Smooth muscle cell (in vitro differentiated cells): ENCODE data around the gene NAPA. TPM values are rescaled to one million over a fixed set of nuclear protein-coding genes. Genes with fewer than 3 reads are reported as not detected.

Source experiments
- DNase-seq: peaks from one replicate; lab custom pipeline; 2025; ENCODE audit not compliant: unreplicated experiment; lab: John Stamatoyannopoulos, UW
- H2AFZ ChIP-seq: fragments of 200-600 bp; sonication (generic); 2 replicates; pipeline ENCODE4 v1.6.0; 2016; ENCODE audit warnings: antibody characterized with exemption, low read depth, mild to moderate bottlenecking
- H3F3A ChIP-seq: fragments of 200-600 bp; sonication (generic); 2 replicates; pipeline ENCODE4 v1.6.0; 2017; ENCODE audit warnings: antibody characterized with exemption, low read depth
- H3K27ac ChIP-seq: fragments of 200-600 bp; sonication (generic); 2 replicates; pipeline ENCODE4 v1.5.1; 2016; ENCODE audit warnings: low read depth, mild to moderate bottlenecking
- H3K27me3 ChIP-seq: fragments of 200-600 bp; sonication (generic); 2 replicates; pipeline ENCODE4 v1.6.1; 2016; ENCODE audit warnings: low read depth, mild to moderate bottlenecking
- H3K36me3 ChIP-seq: fragments of 200-600 bp; sonication (generic); 2 replicates; pipeline ENCODE4 v1.5.1; 2016; ENCODE audit warnings: low read depth
- H3K4me1 ChIP-seq: fragments of 200-600 bp; sonication (generic); 2 replicates; pipeline ENCODE4 v1.5.1; 2016; ENCODE audit warnings: low read depth
- H3K4me2 ChIP-seq: fragments of 200-600 bp; sonication (generic); 2 replicates; pipeline ENCODE4 v1.6.0; 2016; ENCODE audit warnings: mild to moderate bottlenecking
- H3K4me3 ChIP-seq: fragments of 200-600 bp; sonication (generic); 2 replicates; pipeline ENCODE4 v1.5.1; 2016; ENCODE audit warnings: mild to moderate bottlenecking
- H3K79me2 ChIP-seq: fragments of 200-600 bp; sonication (generic); 2 replicates; pipeline ENCODE4 v1.6.0; 2016; ENCODE audit warnings: low read depth, mild to moderate bottlenecking
- H3K9ac ChIP-seq: fragments of 200-600 bp; sonication (generic); 2 replicates; pipeline ENCODE4 v1.6.0; 2016; ENCODE audit warnings: low read depth
- H3K9me3 ChIP-seq: fragments of 200-600 bp; sonication (generic); replicated peaks from 2 replicates; pipeline ENCODE4 v1.5.1; 2016; ENCODE audit warnings: low read depth
- H4K20me1 ChIP-seq: fragments of 200-600 bp; sonication (generic); 2 replicates; pipeline ENCODE4 v1.6.0; 2016; ENCODE audit warnings: low read depth
- CTCF ChIP-seq: fragments of 200-600 bp; sonication (generic); IDR thresholded peaks from 2 replicates; pipeline ENCODE4 v1.5.1; 2017; ENCODE audit warnings: borderline replicate concordance, mild to moderate bottlenecking, antibody characterized with exemption; ENCODE audit not compliant: insufficient read depth, poor library complexity, severe bottlenecking
- WGBS: methylation state at CpG from one replicate; pipeline ENCODE4 v1.1.7; 2016; ENCODE audit warnings: low lambda C conversion rate; 5-methylcytosine and 5-hydroxymethylcytosine counted together
- polyA plus RNA-seq: library from polyadenylated mRNA; unstranded; fragments of >200 nt; fragmentation: Nextera tagmentation; extraction: Ambion mirVana; gene quantifications from 2 replicates; pipeline ENCODE4 v1.2.1, GENCODE V29; 2016
- total RNA-seq: library from RNA; depleted of rRNA; stranded (reverse); fragments of >200 nt; gene quantifications from 2 replicates; pipeline ENCODE4 v1.2.3, GENCODE V29; 2014

Gene NAPA
- total and polyA plus RNA-seq, 2 experiments from 2014 or later, result 65.0 to 78.7 TPM

GRCh38 chr19:47505506-47505905 is 9.4 kb downstream of the NAPA start:
- TF ChIP-seq CTCF, result no peak
- Histone ChIP-seq H2AFZ (no peak overlapping the region), H3K79me2 (peaks cover 39% of the 10 kb centered on the region), H3K9ac (no peak overlapping the region), H3K36me3 (no peaks in the 10 kb centered on the region), H3K4me3 (no peak overlapping the region), H3K27me3 (no peaks in the 10 kb centered on the region), H3F3A (no peaks in the 10 kb centered on the region), H4K20me1 (peaks cover 89% of the 10 kb centered on the region), H3K4me1 (peaks cover 6% of the 10 kb centered on the region), H3K4me2 (no peak overlapping the region), H3K27ac (no peak overlapping the region), H3K9me3 (no peaks in the 10 kb centered on the region)
- 95% methylated on average over 6 of the region's 6 CpGs for WGBS
- no peak for DNase-seq

- H3K27me3 ChIP-seq, result no peaks in the 10 kb centered on the region
- H3K4me3 ChIP-seq, result no peak overlapping the region
- no peak overlapping the region for H3K27ac ChIP-seq
- H3K36me3 ChIP-seq, result no peaks in the 10 kb centered on the region
- no peak for TF ChIP-seq CTCF
- H2AFZ ChIP-seq, result no peak overlapping the region
- H3K4me2 ChIP-seq, result no peak overlapping the region
- peaks cover 84% of the 10 kb centered on the region for H4K20me1 ChIP-seq
- H3K79me2 ChIP-seq, result peaks cover 22% of the 10 kb centered on the region
- H3K4me1 ChIP-seq, result peaks cover 6% of the 10 kb centered on the region
- WGBS, result 35% methylated on average over 5 of the region's 5 CpGs
- no peaks in the 10 kb centered on the region for H3K9me3 ChIP-seq
- no peaks in the 10 kb centered on the region for H3F3A ChIP-seq
- DNase-seq, result no peak
- H3K9ac ChIP-seq, result no peak overlapping the region
Measured at GRCh38 chr19:47503826-47504150, 11.1 kb downstream of the NAPA start.

GRCh38 chr19:47503130-47503825 is 11.6 kb downstream of the NAPA start:
- WGBS, result 98% methylated on average over 12 of the region's 13 CpGs
- Histone ChIP-seq H3K36me3 (no peaks in the 10 kb centered on the region), H3K79me2 (peaks cover 17% of the 10 kb centered on the region), H3K27ac (no peak overlapping the region), H3K27me3 (no peaks in the 10 kb centered on the region), H4K20me1 (peaks cover 84% of the 10 kb centered on the region), H2AFZ (no peak overlapping the region), H3K4me2 (no peak overlapping the region), H3F3A (no peaks in the 10 kb centered on the region), H3K4me3 (no peak overlapping the region), H3K4me1 (peaks cover 6% of the 10 kb centered on the region), H3K9ac (no peak overlapping the region), H3K9me3 (no peaks in the 10 kb centered on the region)
- DNase-seq, result no peak
- no peak for TF ChIP-seq CTCF
